GM15510 (cell line): ENCODE measurements around the gene ZNF333.
A peak's percentile ranks its signal among the peaks of the same experiment; 100 is the strongest.

Experiments
- POLR2A ChIP-seq: IDR thresholded peaks from 3 replicates; pipeline ENCODE4 v1.6.1; 2011; ENCODE audit warnings: borderline replicate concordance; ENCODE audit not compliant: insufficient read length; ENCODE audit errors: extremely low read depth

The ZNF333 gene

DNA sequence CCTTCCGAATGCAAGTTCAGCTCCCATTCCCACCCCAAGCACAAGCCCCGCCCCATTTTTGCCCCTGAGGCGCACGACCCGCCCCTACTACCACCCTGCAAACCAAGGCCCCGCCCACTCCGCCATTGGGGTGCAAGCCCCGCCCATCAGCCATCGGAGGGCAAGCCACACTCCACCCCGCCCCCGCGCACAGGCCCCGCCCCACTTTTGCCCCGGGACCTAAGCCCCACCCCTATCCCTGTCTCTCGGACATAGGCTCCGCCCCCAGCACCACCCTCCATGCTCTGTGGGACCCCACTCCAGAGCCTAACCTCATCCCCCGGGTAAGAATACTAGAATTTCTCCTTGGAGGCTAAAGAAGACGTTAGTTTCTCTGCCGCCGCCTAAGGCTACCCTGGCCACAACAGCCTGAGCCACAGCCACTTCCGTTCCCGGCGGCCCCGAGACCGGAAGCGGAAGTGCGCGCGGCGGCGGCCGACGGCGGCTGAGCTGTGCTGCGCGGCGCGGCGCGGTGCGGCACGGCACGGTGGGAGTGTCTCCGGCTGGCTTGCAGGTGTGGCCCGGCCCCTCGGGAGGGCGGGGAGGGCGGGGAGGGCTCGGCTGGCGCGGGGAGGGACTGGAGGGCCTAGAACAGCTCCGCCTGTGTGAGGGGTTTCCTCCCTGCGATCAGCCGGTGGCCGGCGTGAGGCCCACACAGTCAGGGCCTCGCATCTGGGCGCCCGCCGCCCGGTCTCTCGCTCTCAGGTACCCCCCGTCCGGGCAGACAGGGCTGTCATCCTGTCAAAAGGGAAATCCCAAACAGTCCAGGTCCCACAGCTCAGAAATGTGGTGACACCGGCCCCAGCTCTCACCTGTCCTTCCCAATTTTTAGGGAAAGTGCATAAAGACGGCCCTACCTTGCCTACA, at the start of gene ZNF333:
Gene ZNF333, plus strand, starts transcription at position 451 of the 906 bp plus-strand sequence. CDS start 3,444 bp downstream, outside the sequence.
- peak; percentile 84 for TF ChIP-seq POLR2A

DNA sequence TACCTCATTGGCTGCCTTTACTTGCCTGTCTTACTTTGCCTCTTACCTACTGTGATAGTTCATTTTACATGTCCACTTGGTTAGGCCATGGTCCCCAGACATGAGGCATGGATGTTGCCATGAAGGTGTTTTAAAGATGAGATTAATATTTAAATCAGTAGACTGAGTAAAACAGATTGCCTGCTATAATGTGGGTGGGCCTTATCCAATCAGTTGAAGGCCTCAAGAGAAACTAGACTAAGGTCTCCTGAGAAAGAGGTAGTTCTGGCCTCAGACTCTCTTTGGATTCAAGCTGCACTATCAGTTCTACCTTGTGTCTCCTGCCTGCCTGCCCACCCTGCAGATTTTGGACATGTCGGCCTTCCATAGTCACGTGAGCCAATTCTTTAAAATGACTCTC, 41.3 kb upstream of the ZNF333 start:
- TF ChIP-seq POLR2A = no peak

DNA sequence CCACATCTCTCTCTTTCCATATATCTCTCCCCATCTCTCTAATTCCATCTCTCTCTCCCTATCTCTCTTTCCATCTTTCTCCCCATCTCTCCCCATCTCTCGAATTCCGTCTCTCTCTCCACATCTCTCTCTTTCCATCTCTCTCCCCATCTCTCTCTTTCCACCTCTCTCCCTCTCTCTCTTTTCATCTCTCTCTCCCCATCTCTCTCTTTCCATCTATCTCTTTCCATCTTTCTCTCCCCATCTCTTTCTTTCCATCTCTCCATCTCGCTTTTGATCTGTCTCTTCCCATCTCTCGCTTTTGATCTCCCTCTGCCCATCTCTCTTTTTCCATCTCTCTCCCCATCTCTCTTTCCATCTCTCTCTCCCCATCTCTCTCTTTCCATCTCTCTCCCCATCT, 40.8 kb upstream of the ZNF333 start:
- TF ChIP-seq POLR2A = no peak

DNA sequence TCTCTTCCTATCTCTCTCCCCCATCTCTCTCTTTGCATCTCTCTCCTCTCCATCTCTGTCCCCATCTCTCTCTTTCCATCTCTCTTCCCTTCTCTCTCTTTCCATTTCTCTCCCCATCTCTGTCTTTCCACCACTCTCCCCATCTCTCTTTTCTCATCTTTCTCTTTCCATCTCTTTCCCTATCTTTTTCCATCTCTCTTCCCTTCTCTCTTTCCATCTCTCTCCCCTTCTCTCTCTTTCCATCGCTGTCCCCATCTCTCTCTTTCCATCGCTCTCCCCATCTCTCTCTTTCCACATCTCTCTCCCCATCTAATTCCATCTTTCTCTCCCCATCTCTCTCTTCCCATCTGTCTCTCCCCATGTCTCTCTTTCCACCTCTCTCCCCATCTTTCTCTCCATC, 39.7 kb upstream of the ZNF333 start:
- TF ChIP-seq POLR2A = no peak

DNA sequence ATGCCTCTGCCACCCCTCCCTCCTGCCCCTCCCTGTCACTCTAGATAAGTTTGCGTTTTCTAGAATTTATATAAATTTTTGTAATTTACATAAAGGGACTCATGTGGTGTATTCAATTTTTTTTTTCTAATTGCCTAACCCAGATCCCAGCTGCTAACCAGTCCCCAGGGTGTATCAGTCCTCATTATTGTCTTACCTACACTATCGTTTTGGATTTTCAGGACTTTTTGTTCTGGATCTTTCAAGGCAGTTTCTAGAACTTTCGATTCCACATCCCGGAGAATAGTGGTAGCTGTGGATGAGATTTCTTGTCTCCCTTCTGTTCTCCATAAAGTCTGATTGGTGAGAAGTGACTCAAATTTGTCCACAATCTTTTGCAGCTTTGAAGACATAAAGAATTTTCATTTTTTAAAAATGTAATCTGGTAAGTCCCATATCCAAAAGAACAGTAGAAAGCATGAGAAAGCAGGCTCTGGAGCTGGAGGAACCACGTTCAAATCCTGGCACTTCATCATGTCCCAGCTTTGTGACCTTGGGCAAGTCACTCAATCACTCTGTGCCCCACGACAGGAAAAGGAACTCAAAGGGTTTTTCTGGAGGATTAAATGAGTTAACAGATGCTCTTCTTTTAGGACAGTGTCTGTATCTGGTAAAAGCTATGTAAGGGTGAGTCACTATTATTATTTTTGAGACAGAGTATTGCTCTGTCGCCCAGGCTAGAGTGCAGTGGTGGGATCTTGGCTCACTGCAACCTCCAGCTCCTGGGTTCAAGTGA, 34.9 kb upstream of the ZNF333 start:
- no peak for TF ChIP-seq POLR2A

DNA sequence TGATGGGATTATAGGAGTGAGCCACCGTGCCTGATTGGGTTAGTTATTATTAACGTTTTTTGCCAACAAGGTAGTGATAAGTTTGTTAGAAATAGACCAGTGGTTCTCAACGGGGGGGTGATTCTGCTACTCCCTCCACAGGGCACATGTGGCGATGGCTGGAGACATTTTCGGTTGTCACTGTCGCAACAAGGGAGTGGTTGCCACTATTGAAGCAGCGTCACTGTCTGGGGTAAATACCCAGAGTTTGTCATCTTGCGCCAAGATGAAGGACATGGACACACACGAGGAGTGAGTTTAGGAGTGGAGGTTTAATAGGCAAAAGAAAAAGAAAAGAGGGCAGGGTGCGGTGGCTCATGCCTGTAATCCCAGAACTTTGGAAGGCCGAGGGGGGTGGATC, 34.1 kb upstream of the ZNF333 start:
- TF ChIP-seq POLR2A = no peak

DNA sequence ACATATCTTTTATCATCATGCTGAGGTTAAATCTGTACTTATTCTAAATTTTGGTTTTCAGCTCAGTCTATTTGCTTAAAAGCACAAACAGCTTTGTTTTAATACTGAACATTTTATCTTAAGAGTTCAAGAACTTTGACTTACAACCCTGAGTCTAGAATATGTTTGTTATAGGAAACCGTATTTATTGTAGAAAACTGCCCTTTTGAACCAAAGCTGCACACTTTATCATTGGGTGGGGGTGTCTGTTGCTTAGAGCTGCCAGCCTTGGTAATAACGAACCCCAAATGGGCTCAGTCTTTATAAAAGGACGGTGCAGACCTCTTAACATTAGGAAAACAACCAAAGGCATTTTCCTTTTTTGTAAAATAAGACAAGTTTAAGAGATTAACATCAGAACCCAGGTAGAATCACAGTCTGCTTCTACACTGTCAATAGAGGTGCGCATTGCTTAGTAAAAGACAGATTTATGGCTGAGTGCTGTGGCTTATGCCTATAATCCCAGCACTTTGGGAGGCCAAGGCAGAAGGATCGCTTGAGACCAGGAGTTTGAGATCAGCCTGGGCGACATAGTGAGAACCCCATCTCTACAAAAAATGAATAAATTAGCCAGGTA, 29.9 kb upstream of the ZNF333 start:
- TF ChIP-seq POLR2A = no peak

DNA sequence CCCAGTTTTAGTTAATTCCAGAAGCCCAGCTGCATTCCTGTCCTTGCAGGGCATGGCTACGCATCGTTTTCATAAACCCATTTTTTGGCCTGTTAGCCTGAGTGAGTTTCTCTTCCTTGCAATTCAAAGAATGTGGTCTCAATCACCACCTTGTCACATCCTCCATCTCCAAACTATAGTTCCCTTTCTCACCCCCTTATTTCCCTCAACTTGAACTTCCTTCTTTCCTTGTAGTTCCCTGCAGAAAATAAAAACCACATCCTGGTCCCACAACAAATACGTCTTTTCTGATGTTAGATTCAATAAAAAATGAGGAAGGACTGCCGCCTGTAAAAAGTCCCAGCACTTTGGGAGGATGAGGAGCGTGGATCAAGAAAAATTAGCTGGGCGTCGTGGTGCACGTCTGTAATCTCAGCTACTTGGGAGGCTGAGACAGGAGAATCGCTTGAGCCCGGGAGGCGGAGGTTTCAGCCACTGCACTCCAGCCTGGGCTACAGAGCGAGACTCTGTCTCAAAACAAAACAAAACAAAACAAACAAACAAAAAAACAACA, 28.4 kb upstream of the ZNF333 start:
- no peak for TF ChIP-seq POLR2A

DNA sequence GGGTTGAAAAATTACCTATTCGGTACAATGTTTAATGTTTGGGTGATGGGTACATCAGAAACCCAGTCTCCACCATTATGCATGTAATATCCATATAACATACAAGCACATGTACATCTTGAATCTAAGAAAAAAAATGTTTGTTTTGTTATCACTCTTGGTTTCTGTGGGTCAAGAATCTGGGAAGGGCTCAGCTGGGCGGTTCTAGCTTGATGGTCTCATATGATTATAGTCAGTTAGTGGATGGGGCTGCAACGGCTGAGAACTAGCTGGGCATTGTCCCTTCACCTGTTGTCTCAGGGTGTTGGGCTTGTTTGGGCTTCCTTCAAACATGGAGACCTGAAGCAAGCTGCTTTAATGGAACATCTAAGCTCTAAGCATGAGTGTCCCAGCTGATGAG, 19.9 kb upstream of the ZNF333 start:
- TF ChIP-seq POLR2A = no peak

DNA sequence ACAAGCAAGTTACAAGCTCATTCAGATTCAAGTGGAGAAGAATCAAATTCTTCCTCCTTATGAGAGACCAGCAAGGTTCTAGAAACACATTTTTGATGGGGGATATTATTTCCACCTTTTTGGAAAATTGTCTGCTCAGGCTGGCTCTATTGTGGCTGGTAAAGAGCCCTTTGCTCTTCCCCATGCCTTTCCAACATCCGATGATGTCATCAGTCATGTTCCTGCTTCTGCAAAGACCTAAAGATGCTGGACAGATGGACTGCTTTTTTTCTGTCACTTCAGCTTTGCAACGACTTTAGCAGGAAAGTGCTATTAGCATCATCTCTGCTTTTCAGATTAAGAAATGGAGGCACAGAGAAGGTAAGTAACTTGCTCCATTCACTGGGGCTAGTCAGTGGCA, 19.4 kb upstream of the ZNF333 start:
- no peak for TF ChIP-seq POLR2A

DNA sequence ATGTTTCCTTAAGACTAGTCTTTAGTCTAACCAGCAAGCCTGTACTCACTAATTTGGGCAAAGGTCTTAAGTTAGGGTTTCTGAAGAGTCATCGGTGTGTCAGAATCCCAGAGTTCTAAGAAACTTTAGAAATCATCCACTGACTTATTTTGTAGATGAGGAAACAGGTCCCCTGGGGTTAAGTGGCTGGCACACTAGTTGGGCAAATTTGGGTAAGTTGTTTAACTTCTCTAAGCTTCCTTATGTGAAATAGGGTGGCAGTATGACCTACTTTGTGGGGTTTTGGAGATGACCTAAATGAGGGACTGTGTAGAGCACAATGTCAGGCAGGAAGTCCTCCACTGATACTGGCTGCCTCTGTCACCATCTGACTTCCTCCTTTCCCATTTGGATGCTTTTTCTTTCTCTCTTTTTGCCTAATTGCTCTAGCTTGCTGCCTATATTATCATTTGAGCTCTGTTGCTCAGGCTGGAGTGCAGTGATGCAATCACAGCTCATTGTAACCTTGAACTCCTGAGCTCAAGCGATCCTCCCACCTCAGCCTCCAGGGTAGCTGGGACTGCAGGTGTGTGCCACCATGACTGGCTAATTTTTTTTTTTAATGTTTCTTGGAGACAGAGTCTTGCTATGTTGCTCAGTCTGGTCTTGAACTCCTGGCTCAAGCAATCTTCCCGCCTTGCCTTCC, 17.5 kb upstream of the ZNF333 start:
- TF ChIP-seq POLR2A = no peak

DNA sequence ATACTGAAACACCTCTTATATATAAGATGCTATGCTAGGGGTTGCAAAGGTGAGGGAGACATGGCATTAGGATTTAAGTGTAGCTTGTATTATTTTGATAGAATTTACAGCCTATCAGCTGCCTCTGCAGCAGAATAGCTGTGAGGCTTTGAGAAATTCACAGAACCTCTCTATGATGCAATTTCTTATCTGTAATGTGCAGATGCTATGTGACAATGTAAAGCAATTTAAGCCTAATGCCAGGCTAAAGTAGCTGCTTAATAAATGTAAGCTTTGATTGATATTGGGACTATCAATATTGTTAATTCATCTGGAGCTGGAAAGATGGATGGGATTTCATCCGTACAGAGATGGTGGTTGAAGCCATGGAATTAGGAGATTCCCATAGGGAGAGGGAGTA, 16.8 kb upstream of the ZNF333 start:
- no peak for TF ChIP-seq POLR2A

DNA sequence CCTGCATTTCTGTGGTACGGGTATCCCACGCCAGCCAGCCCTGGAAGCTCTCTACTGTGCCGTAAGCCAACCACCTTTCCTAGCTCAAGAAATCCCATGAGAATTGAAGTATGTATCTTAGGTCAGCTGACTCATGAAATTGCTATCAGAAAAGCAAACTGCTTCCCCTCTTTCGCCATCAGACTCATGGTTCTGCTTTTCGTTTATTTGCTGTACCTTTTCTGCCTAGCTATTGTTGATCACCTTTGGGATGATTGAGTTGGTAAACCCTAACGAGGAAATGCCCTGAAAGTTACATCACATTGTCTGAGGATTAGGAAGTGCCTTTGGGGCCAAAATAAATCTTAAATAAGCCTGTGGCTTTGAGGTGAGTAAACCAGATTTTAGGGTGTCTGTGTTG, 15.1 kb upstream of the ZNF333 start, which contains the start of gene ADGRE3:
Gene ADGRE3, minus strand, starts transcription at position 81 of the 400 bp plus-strand sequence. Its CDS starts 74 bp downstream, at position 7.
- TF ChIP-seq POLR2A = no peak

DNA sequence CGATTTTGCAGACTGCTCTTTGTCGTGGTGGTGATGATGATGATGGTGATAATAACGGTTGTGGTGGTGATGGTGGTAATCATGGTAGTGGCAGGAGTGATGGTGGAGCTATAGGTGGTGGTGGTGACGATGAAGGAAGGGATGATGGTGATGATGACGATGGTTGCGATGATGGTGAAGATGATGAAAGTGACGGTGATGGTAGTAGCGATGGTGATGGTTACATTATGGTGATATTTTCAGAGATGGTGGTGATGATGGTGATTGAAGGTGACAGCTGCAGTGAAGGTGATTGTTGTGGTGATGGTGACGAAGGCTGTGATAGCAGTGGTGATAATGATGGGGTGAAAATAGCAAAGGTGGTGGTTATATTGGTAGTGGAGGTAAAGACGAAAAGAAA, 13.1 kb upstream of the ZNF333 start:
- TF ChIP-seq POLR2A = no peak
